Epithelial cell of proximal tubule (primary cell): ENCODE measurements around the gene YEATS2. TPM values are rescaled to one million over a fixed set of nuclear protein-coding genes. Genes with fewer than 3 reads are reported as not detected.

ENCODE experiments used
- DNase-seq: peaks from one replicate; pipeline ENCODE4 v3.0.0-alpha.2; 2011; ENCODE audit warnings: low read depth
- H3K4me3 ChIP-seq: 2 replicates; pipeline ENCODE4 v1.5.1; 2011; ENCODE audit warnings: low read depth, mild to moderate bottlenecking, low read length
- CTCF ChIP-seq: conservative IDR thresholded peaks from 2 replicates; pipeline ENCODE4 v1.5.1; 2012; ENCODE audit warnings: low read depth, mild to moderate bottlenecking, low read length
- total RNA-seq: library from RNA; depleted of rRNA; stranded (reverse); fragments of >200 nt; gene quantifications from 2 replicates; pipeline ENCODE4 v1.2.3, GENCODE V29; 2015

YEATS2 gene
- total RNA-seq, 1 donor from 2014 or later, result 33.7 TPM

DNA sequence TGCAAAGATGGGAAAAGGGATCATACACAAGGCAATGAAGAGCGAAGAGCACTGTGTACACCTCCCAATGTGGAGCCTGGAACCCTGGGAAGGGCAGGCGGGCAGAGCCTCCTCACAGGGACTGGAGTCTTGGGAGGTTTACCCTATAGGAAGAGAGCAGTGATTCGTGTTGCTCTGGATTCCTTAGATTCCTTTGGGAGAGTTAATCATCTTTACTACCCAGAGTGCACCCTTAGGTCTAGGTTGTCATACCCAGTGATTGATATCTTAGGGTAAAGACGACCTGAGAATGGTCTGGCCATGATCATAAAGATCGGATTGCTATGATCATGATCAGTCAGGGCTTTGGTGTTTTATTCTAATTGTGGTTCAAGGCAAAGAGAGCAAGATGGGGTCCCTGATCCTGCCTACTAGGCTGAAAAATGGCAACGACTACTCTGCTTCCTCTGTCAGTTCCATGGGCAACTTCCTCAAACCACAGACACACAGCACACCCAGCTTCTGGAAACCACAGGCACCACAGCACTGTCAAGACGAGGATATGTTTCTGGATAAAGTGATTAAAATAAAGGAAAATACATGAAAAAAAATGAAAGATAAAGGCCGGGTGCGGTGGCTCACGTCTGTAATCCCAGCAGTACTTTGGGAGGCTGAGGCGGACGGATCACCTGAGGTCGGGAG lies 148.2 kb downstream of the YEATS2 start:
- DNase-seq, result no peak
- no peak overlapping the region for H3K4me3 ChIP-seq
- TF ChIP-seq CTCF, result no peak

GRCh38 chr3:183854318-183855035 lies 156.9 kb downstream of the YEATS2 start:
- DNase-seq, result no peak
- TF ChIP-seq CTCF, result no peak
- H3K4me3 ChIP-seq, result no peak overlapping the region

DNA sequence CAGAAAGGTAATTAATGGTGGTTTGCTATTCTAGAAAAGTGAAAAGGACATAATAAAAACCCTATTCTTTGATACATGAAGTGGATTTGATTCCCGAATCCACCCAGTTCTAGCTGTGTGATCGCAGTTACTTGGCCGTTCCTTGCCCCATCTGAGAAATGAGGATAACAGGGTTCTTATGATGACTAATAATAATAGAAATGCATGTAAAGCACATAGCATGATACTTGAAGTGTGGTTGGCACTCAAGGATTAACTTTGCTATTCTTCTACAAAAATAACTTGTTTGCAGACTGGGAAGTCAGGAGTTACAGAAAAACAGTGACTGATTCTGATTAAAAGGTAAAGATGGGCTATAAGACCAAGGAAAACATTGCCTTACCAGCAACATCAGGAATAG lies 160.3 kb downstream of the YEATS2 start:
- no peak for TF ChIP-seq CTCF
- DNase-seq, result no peak
- no peak overlapping the region for H3K4me3 ChIP-seq

Other genes with a start within 250 kb of the YEATS2 start
- not detected in 2 replicates for gene KLHL6, start 142.1 kb upstream of the YEATS2 start, total RNA-seq
- gene KLHL24, start 62.2 kb upstream of the YEATS2 start, total RNA-seq, result 8.0 and 20.6 TPM in 2 replicates
- 11.9 and 14.4 TPM in 2 replicates for gene MAP6D1, start 127.8 kb downstream of the YEATS2 start, total RNA-seq
- 38.1 and 58.2 TPM in 2 replicates for gene PARL, start 187.1 kb downstream of the YEATS2 start, total RNA-seq